ENCODE results near the gene FNDC10.

The FNDC10 gene

GRCh38 chr1:1616045-1616790 is 16.3 kb upstream of the FNDC10 start:
- no peak for FAIRE-seq

GRCh38 chr1:1615256-1616044 is 15.5 kb upstream of the FNDC10 start, which contains the start of gene MIB2:
Gene MIB2 (plus strand): TSS chr1:1615500. CDS start chr1:1623453, 7,953 bp downstream.
- no peak for FAIRE-seq

DNA sequence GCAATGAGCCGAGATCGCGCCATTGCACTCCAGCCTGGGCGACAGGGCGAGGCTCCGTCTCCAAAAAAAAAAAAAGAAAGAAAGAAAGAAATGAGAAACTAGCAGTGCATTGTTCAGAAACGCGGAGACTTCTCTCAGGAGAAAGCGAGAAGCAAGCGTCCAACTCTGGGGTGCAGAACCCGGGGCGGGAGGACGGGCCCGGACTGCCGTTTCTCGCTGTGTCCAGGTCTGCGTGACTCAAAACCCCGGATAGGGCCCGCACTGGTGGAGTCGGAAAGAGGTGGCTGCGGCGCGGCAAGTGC is 15.0 kb upstream of the FNDC10 start:
- no peak for FAIRE-seq

DNA sequence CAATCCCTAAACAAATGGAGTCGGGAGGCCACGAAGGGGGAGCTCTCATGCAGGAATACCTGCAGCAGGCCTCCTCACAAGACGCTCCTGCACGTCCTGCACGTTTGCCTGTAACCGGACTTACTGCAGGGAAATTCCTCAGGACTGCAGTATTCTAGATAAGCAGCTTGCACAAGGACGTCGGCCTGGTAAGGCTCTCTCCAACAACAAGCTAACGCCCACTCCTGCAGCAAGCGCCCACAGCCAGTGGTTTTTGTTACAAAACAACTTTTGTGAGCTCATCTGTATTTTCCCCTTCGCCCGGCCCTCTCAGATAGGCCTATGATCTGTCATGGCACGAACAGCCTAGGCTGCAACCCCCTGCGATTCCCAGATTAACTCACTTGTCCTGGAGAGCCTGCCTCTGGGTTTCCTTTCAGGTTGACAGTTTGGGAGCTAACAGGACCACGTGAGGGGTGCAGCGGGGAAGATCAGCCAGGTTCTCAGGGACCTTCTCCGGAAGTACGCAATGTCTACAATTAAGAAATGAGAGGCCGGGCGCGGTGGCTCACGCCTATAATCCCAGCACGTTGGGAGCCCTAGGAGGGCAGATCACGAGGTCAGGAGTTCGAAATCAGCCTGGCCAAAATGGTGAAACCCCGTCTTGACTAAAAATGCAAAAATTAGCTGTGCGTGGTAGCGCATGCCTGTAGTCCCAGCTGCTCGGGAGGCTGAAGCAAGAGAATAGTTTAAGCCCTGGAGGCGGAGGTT is 14.4 kb upstream of the FNDC10 start:
- no peak for FAIRE-seq

DNA sequence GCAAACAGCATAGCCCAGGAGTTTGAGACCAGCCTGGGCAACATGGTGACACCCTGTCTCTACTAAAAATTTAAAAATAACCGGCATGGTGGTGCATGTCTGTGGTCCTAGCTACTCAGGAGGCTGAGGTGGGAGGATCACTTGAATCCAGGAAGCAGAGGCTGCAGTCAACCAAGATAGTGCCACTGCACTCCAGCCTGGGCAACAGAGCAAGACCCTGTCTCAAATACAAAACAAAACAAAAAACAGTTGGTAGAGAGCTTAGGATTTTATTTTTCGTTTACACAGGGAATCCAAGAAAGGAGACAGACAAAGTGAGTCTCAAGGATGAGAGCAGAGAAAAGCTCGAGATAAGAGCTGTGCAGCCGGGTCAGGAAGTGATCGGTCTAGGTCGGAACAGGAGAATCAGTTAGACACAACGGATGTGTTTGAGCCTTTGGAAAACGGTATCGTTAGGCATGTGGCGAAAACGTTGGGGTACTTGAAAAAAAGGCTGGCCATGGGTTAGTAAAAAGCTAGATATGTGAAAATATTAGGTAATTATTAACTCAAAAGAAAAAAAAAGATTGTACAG is 13.7 kb upstream of the FNDC10 start:
- no peak for FAIRE-seq

- FAIRE-seq, result no peak
Observed at GRCh38 chr1:1612104-1612400, 12.1 kb upstream of the FNDC10 start.

- no peak for FAIRE-seq
Observed at GRCh38 chr1:1610796-1611195, 10.9 kb upstream of the FNDC10 start.

DNA sequence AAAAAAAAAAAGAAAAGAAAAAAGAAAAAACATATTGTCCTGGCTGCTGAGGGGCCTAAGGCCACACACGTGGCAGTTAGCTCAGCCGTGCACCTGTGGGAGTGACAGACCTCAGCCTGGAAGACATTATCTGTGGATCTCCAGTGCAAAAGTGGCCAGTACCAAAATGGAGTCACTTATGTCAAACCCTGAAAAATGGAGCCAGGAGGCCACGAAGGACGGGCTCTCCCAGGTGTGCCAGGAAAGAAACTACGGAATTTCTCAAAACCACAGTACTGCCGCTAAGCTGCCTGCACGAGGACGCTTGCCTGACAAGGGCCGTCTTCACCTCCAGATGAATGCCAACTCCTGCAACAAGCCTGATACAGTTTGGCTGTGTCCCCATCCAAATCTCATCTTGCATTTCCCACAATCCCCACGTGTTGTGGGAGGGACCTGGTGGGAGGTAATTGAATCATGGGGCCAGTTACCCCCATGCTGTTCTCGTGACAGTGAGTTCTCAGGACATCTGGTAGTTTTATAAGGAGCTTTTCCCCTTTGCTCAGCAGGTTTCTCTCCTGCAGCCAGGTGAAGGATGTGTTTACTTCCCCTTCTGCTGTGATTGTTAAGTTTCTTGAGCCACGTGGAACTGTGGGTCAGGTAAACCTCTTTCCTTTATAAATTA is 10.0 kb upstream of the FNDC10 start:
- no peak for FAIRE-seq

- FAIRE-seq, result no peak
Observed at GRCh38 chr1:1606232-1606631, 6.3 kb upstream of the FNDC10 start.

DNA sequence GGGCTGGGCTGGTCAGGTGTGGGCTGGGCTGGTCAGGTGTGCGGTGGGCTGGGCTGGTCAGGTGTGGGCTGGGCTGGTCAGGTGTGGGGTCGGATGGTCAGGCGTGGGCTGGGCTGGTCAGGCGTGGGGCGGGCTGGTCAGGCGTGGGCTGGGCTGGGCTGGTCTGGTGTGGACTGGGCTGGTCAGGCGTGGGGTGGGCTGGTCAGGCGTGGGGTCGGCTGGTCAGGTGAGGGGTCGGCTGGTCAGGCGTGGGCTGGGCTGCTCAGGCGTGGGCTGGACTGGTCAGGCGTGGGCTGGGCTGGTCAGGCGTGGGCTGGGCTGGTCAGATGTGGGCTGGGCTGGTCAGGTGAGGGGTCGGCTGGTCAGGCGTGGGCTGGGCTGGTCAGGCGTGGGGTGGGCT is 5.8 kb upstream of the FNDC10 start:
- FAIRE-seq, result no peak

- FAIRE-seq, result no peak
Observed at GRCh38 chr1:1605034-1605591, 5.2 kb upstream of the FNDC10 start.

DNA sequence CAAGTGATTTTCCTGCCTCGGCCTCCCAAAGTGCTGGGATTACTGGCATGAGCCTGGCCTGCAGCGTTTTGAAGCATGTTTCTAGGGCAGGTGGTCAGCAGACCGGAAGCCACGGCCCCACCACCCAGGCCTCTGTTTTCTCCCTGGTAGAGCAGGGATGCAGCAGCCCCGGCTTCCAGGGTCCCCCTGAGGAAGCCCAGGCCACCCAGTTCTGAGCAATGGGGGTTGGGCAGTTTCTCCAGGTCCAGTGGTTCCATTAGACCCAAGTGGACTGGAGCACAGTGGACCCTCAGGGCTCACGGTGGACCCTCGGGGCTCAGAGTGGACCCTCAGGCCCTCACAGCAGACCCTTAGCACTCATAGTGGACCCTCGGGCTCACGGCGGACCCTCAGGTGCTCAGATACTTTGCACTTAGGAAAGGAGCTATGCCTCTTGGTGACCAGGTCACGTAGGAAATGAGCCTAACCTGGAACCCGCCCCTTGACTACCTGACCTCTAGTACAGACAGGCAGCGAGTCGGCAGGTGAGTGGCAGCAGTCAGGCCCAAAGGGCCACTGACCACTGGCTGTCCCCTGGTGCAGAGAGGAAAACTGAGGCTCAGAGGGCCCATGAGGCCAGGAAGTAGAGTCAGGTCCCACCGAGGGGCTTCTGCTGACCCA is 4.6 kb upstream of the FNDC10 start:
- FAIRE-seq, result no peak

- FAIRE-seq, result no peak
Observed at GRCh38 chr1:1603671-1604373, 3.9 kb upstream of the FNDC10 start.

GRCh38 chr1:1602968-1603506 is 3.1 kb upstream of the FNDC10 start:
- FAIRE-seq, result no peak

DNA sequence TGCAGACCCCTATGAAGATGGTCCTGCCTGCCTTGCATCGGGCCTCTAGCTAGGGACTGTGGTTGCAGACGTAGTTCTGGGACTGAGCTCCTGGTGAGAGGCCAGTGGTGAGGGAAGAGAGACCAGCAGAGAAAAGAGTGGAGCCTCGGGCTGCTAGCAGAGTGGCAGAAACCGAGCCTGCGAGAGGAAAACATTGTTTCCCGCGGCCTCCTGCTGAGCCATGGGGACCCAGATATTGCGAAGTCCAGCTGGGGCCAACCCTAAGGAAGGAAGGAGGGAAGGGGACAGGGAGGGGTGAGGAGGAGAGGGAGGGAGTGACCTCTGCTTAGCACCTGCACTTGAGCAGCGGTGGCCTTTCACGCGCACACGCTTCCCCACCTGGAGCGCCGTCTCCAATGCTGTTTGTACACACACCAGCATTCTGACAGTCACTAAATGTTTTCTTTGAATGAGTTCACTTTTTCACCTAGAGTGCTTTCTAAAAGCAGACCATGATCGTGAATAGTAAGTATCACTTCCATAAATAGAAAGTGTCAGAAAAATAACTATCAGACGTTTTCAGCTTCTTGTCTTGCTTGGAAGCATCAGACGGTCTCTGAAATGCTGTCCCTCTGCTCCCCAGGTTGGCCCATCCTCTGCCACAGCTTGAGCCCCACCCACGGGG is 2.5 kb upstream of the FNDC10 start:
- no peak for FAIRE-seq

DNA sequence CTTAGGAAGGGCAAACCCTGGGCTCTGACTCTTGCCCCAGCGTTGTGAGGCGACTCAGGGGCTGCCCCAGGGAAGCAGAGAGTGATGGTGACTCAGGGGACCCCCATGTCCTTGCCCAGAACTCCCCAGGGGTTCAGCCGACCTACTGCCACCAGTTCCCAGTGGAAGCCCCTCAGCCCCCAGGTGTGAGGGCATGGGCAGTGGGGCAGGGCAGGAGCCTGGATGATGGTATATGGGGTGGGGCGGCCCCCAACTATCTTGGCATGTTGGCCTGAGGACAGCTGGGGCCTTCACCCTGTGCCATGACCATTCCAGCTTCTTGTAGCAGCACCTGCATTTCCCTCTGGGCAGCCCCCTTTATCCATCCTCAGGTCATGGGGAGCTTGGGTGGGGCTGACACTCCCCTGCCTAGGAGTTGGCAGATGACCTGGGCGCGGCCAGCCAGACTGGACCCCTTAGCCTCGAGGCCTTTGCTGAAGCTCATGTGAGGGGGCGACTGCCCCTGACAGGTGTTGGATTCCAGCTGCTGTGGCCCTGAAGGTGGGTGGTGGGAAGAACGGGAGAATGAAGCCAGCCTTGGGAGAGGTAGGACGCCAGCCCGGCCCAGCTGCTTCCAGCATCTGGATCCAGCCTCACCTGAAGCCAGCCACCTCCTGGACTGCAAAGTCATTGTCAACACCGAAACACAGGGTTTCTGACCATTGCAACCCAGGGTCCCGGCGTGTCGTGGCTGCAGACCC is 1.8 kb upstream of the FNDC10 start:
- FAIRE-seq, result no peak

DNA sequence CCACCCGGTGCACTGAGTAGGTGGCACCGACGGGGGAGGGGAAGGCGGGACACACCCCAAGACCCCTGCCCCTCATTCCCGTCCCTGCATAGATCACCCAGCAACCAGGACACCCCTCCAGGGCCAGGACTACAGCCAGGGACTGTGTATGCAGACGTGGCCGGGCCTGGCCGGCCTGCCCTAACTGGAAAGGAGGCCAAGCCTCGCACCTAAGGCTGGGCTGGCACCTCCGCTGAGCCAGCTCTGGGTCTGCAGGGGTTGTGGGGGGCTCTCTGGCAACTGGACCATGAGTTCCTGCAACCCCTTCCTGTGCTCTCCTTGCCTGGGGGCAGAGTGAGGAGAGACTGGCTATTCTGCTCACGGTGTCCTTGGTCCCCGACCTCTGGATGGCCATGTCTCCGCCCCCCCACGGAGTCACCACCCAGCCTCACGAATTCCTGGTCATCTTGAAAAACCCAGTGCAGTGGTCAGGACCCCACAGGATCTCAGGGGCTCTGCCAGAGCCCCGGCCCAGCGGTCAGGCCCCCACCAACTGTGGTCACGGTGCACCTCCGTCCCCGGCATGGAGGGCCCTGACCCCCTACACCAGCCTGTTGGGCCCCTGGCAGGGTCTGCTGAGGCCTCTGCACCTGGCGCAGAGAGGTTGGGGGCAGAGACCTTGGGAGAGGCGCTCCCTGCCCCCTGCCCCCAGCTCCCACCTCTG is 1.1 kb upstream of the FNDC10 start:
- no peak for FAIRE-seq

DNA sequence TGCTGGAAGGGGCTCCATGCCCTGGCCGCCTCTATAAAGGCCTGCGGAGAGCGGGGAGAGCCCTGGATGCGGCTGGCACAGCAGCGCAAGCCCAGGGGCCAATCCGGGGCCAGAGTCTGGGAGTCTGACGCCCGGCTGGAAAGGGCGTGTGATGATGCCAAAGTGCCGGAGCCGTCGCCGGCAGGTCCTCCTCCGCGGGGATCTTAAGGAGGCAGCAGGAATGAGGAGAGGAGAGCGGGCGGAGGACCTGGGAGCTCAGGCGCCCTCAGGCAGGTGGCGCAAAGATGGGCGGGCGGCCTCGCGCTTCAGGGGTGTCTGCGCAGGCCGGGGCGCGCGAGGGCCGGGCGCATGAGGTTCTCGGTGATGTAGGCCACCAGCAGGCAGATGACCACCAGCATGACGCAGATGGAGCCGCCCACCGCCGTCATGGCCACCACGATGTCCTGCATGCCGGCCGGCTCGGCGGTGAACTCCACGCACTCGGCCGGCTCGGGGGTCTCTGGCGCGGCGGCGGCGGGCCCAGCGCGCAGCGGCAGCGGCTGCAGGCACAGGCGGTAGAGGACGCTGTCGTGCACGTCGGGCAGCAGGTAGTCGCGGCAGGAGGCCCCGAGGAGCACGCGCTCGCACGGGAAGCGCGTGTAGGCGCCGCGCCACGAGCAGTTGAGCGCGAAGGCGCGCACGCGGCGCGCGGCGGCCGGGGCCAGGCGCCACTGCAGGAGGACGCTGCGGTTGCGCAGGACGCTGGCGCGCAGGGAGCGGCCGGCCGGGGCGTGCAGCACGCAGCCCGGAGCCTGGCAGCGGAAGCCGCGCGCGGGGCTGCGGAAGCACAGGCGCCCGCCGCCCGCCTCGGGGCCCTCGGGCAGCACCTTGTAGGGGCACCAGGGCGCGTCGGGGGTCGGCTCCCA is 653 bp downstream of the FNDC10 start:
- FAIRE-seq, result no peak
